CD8-positive, alpha-beta memory T cell (primary cell): ENCODE data around the gene PIP5KL1. TPM values are rescaled to one million over a fixed set of nuclear protein-coding genes. Genes with fewer than 3 reads are reported as not detected.
A peak's percentile ranks its signal among the peaks of the same experiment; 100 is the strongest.

ENCODE experiments used
- CTCF ChIA-PET: fragments of 350-600 bp; sonication (Branson Sonifier 250); formaldehyde crosslinking; loops from one replicate; lab custom pipeline; 2021; ENCODE audit warnings: antibody characterized with exemption; lab: Charles Lee
- POLR2A ChIA-PET: fragments of 350-600 bp; sonication (Branson Sonifier 250); formaldehyde crosslinking; loops from one replicate; lab custom pipeline; 2021; ENCODE audit warnings: antibody characterized with exemption; lab: Charles Lee
- DNase-seq, 5 donors: peaks; one replicate each; pipeline versions ENCODE4 v3.0.0 to v3.0.0-alpha.2; 2020 to 2022; ENCODE audit warnings: mixed read lengths in 1 of 5
- H3K27ac ChIP-seq: one replicate; pipeline ENCODE4 v1.7.0; 2013; ENCODE audit warnings: low read depth, mild to moderate bottlenecking, low read length, moderate library complexity
- H3K27me3 ChIP-seq: 2 replicates; pipeline ENCODE4 v1.7.0; 2013; ENCODE audit warnings: low read length, mild to moderate bottlenecking; ENCODE audit not compliant: insufficient read depth, poor library complexity, severe bottlenecking
- H3K36me3 ChIP-seq: 2 replicates; pipeline ENCODE4 v1.7.0; 2013; ENCODE audit warnings: mild to moderate bottlenecking, low read length, moderate library complexity; ENCODE audit not compliant: insufficient read depth
- H3K4me1 ChIP-seq: 2 replicates; pipeline ENCODE4 v1.7.0; 2013; ENCODE audit warnings: mild to moderate bottlenecking, low read length, moderate library complexity; ENCODE audit not compliant: insufficient read depth
- H3K4me3 ChIP-seq: 2 replicates; pipeline ENCODE4 v1.7.0; 2013; ENCODE audit warnings: mild to moderate bottlenecking, low read length
- H3K9me3 ChIP-seq: 2 replicates; pipeline ENCODE4 v1.7.0; 2013; ENCODE audit warnings: mild to moderate bottlenecking, low read length
- H3K27ac Mint-ChIP-seq, 8 donors: one replicate each; pipeline ENCODE4 v1.8.0; 2020 to 2021; ENCODE audit warnings: mixed read lengths in 8 of 8, mild to moderate bottlenecking in 6 of 8, inconsistent platforms in 3 of 8, moderate library complexity in 3 of 8
- H3K27me3 Mint-ChIP-seq, 2 donors: one replicate each; pipeline ENCODE4 v1.8.0; 2020 to 2021; ENCODE audit warnings: mixed read lengths in 2 of 2, mild to moderate bottlenecking in 1 of 2, moderate library complexity in 1 of 2
- H3K36me3 Mint-ChIP-seq, 3 donors: one replicate each; pipeline ENCODE4 v1.8.0; 2020 to 2021; ENCODE audit warnings: mixed read lengths in 3 of 3, inconsistent platforms in 1 of 3, mild to moderate bottlenecking in 1 of 3
- H3K4me1 Mint-ChIP-seq, 3 donors: one replicate each; pipeline ENCODE4 v1.8.0; 2020 to 2021; ENCODE audit warnings: mixed read lengths in 3 of 3, inconsistent platforms in 1 of 3, mild to moderate bottlenecking in 1 of 3
- H3K4me3 Mint-ChIP-seq, 7 donors: one replicate each; pipeline ENCODE4 v1.8.0; 2020 to 2021; ENCODE audit warnings: mixed read lengths in 7 of 7, mild to moderate bottlenecking in 6 of 7, moderate library complexity in 4 of 7, inconsistent platforms in 2 of 7
- H3K9me3 Mint-ChIP-seq, 5 donors: one replicate each; pipeline ENCODE4 v1.8.0; 2020 to 2022; ENCODE audit warnings: mixed read lengths in 5 of 5, mild to moderate bottlenecking in 3 of 5, moderate library complexity in 2 of 5, inconsistent platforms in 1 of 5
- polyA plus RNA-seq: library from polyadenylated mRNA; unstranded; fragments of 300-500 nt; fragmentation: Illumina TruSeq; gene quantifications from one replicate; pipeline ENCODE4 v1.2.3, GENCODE V29; 2021
- total RNA-seq, 2 experiments: library from RNA; stranded (reverse); gene quantifications; one replicate each; pipeline ENCODE4 v1.2.3, GENCODE V29; 2021

PIP5KL1 gene
- total and polyA plus RNA-seq, 3 experiments from 2014 or later, result 0.89 to 2.5 (median 1.4) TPM

DNA sequence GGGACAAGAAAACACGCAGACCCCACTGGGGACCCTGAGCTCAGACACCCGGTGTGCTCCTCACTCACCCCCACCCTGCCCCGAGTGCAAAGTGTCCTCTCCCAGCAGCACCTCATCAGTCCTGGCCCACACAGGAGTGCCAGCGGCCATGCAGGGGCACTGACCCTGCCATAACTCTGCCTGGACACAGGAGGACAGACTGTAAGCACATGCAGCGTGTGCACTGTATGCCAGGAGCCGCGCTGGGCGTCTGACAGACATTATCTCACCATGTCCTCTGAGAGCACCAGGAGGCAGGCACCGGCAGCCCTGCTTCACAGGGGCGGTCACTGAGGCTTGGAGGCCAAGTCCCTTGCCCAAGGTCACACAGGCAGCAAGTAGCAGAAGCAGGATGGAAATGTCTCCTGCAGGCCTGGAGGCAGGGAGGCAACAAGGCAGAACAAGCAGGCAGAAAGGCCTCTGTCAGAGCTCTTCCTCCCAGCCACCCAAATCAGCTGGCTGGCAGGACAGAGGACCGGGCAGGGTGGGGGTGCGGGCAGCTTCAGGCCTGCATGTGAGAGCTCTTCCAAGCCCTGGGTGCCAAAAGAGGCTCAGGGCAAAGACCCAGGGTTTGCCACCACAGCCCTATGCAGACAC lies 41.8 kb upstream of the PIP5KL1 start:
- H3K36me3 Mint-ChIP-seq, result peaks cover 0 to 75% (median 3%) of the 10 kb centered on the region in 3 donors
- H3K9me3 Mint-ChIP-seq, result no peaks in the 10 kb centered on the region
- Histone ChIP-seq H3K27me3 (no peaks in the 10 kb centered on the region), H3K36me3 (no peaks in the 10 kb centered on the region), H3K4me3 (peak overlapping the region; percentile 98), H3K27ac (peak overlapping the region; percentile 40), H3K4me1 (peaks cover 96% of the 10 kb centered on the region), H3K9me3 (no peaks in the 10 kb centered on the region)
- H3K4me3 Mint-ChIP-seq, result peak overlapping the region; percentile 85 to 99 (median 97)
- peaks cover 94 to 100% (median 97%) of the 10 kb centered on the region in 3 donors for H3K4me1 Mint-ChIP-seq
- DNase-seq, result no peak
- CTCF ChIA-PET, result interaction anchor here (0.6 to 5.9 kb wide), 6 partner anchors 9 to 70 kb away, joined by 3 to 35 read pairs (median 4); partner anchors contain the start of gene EEIG1
- peak overlapping the region; percentile 87 to 100 (median 97) for H3K27ac Mint-ChIP-seq
- H3K27me3 Mint-ChIP-seq, result peaks cover 0 to 2% of the 10 kb centered on the region in 2 donors
- POLR2A ChIA-PET, result interaction anchor here (1.0 to 4.4 kb wide), 4 partner anchors 9 to 62 kb away, joined by 4 to 30 read pairs (median 12); partner anchors contain the start of gene EEIG1

DNA sequence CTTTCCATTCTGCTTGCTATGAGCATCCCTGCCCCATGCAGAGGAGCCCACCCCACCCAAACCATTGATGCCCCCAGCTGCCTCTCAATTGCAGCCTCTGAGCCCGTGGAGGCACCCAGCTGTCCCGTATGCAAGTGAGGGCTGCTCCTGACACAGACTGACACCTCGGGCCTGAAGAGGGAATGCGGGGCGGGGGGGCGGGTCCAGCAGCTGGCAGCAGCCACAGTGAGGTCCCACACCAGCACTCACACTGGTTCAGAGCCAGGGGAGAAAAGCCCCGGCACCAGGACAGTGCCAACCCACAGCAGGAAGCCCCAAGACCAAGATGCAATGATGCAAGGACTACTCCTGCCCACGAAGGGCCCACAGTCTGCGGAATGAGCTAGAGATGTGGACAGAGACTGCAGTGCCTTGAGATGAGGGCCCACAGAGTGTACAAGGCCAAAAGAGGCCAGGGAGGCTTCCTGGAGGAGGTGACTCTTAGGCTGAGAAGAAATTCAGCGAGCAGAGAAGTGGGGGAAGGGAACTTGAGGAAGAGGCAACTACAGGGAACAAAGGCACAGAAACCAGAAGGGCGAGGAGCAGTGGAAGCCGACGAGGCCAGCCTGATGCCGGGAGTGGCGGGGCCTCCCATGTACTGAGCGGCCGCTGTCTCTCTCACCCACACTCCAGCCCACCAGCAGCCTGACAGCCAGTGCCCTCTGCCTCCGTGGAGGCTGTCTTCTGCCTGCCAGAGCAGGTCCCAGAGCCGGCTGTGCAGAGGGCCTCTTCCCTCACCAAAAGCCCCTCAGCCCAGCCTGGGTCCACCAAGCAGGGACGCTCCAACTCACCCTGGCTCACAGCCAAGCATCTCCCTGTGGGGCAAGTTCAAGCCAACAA lies 41.0 kb upstream of the PIP5KL1 start:
- peaks cover 96 to 100% (median 100%) of the 10 kb centered on the region in 3 donors for H3K4me1 Mint-ChIP-seq
- ChIA-PET CTCF (interaction anchor here (1.2 to 5.9 kb wide), 6 partner anchors 9 to 64 kb away, joined by 5 to 35 read pairs (median 13); partner anchors contain the start of gene EEIG1), POLR2A (interaction anchor here (1.0 to 4.4 kb wide), 8 partner anchors 8 to 96 kb away, joined by 3 to 30 read pairs (median 8); partner anchors contain the start of genes EEIG1 and SLC25A25)
- no peaks in the 10 kb centered on the region for H3K9me3 ChIP-seq
- peaks cover 0 to 69% (median 3%) of the 10 kb centered on the region in 3 donors for H3K36me3 Mint-ChIP-seq
- H3K27me3 Mint-ChIP-seq, result peaks cover 0 to 2% of the 10 kb centered on the region in 2 donors
- H3K36me3 ChIP-seq, result no peaks in the 10 kb centered on the region
- H3K4me1 ChIP-seq, result peaks cover 98% of the 10 kb centered on the region
- peak overlapping the region; percentile 85 to 99 (median 97) for H3K4me3 Mint-ChIP-seq
- H3K4me3 ChIP-seq, result peak overlapping the region; percentile 98
- H3K27ac Mint-ChIP-seq, result peak overlapping the region; percentile 87 to 100 (median 98)
- H3K27ac ChIP-seq, result peak overlapping the region; percentile 55
- H3K9me3 Mint-ChIP-seq, result no peaks in the 10 kb centered on the region
- peak; percentile 28 to 71 (median 56) for DNase-seq
- no peaks in the 10 kb centered on the region for H3K27me3 ChIP-seq

DNA sequence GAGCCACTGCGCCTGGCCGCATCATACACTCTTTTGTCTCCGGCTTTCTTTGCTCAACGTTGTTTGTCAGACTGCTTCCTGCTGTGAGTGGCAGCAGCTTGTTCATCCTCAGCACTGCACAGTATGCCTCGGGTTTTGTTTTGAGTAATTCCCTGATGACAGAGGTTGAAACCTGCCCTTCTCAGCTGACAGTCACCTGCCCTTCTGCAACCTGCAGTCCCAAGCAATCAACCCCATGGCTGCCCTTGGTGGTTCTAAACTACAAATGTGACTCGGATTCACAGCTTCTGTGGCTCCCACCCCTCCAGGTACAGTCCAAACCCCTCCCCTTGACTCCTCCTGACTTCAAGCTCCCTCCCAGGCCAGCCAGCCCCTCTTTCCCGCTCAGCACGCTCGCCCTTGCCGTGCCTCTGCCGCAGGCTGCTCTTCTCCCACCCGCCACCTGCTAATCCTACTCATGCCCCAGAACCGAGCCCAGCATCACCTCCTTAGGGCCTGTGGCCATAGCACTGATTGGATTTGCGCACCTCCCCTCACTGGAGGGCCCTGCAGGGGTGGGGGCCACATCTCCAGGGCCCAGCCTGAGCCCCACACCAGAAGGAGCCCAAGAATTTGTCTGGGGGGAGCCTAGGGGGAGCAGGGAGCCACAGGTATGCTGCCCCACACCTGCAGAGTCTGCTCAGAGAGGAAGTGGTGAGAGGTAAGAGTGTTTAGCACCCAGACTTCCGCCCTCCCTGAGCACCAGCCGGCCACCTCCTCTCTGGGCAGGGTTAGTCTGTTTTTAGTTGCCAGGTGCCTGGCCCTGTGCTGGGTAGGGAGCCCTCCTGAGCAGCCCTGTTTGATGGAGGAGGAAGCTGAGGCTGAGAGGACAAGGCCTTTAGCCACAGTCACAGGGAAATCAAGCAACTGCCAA lies 40.1 kb upstream of the PIP5KL1 start:
- H3K36me3 ChIP-seq, result no peaks in the 10 kb centered on the region
- POLR2A ChIA-PET, result interaction anchor here (0.8 to 4.4 kb wide), 10 partner anchors 9 to 97 kb away, joined by 3 to 30 read pairs (median 4); partner anchors contain the start of genes EEIG1 and SLC25A25

DNA sequence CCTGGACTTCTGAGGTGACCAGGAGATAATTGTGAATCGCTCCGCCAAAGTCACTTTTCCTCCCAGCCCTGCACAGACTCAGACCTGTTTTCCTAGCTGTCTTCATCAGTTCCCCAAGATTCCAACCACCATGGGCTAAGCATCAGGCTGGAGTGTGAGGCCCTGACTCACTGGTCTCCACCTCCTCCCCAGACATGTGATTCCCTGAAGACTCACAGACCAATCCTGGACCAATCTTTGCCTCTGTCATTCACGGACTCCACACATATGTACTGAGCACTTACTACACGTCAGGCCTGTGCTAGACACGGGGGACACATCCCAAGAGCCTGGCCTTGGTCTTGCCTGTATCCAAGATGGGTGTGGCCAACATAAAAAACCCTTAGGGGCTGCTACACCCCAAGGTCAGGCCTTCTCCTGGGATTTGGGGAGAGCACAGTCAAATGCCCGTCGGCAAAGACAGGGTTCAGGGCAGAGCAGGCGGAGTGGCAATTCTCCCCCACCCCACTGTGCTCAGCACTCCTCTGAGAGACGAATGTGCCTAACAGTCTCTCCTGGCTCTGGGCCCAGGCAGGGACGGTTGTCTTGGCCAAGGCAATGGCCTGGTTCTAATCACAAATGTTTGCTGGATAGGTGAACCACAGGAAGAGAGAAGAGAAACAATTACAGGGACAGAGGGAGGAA lies 38.3 kb upstream of the PIP5KL1 start:
- Mint-ChIP-seq H3K27me3 (peaks cover 0 to 2% of the 10 kb centered on the region in 2 donors), H3K27ac (peak overlapping the region; percentile 87 to 100 (median 98)), H3K36me3 (peaks cover 0 to 62% (median 1%) of the 10 kb centered on the region in 3 donors), H3K4me3 (peak overlapping the region; percentile 85 to 99 (median 95)), H3K9me3 (no peaks in the 10 kb centered on the region), H3K4me1 (peaks cover 92 to 99% (median 98%) of the 10 kb centered on the region in 3 donors)
- DNase-seq, result no peak
- H3K36me3 ChIP-seq, result no peaks in the 10 kb centered on the region
- no peaks in the 10 kb centered on the region for H3K27me3 ChIP-seq
- no peaks in the 10 kb centered on the region for H3K9me3 ChIP-seq
- H3K4me3 ChIP-seq, result peak overlapping the region; percentile 70
- CTCF ChIA-PET, result interaction anchor here (1.3 to 5.9 kb wide), 6 partner anchors 13 to 67 kb away, joined by 4 to 35 read pairs (median 10); no protein-coding TSS in a partner anchor
- peaks cover 99% of the 10 kb centered on the region for H3K4me1 ChIP-seq
- peak overlapping the region; percentile 35 for H3K27ac ChIP-seq
- POLR2A ChIA-PET, result no interaction called here

More for the DNA sequence above, 40.1 kb upstream of the PIP5KL1 start:
- peak overlapping the region; percentile 70 for H3K4me3 ChIP-seq
- CTCF ChIA-PET, result interaction anchor here (1.2 to 5.9 kb wide), 8 partner anchors 10 to 65 kb away, joined by 4 to 35 read pairs (median 8); partner anchors contain the start of gene EEIG1
- peak; percentile 36 to 84 (median 75) for DNase-seq
- no peaks in the 10 kb centered on the region for H3K27me3 ChIP-seq
- H3K9me3 Mint-ChIP-seq, result no peaks in the 10 kb centered on the region
- peaks cover 99% of the 10 kb centered on the region for H3K4me1 ChIP-seq
- peaks cover 95 to 100% (median 100%) of the 10 kb centered on the region in 3 donors for H3K4me1 Mint-ChIP-seq
- H3K36me3 Mint-ChIP-seq, result peaks cover 0 to 66% (median 2%) of the 10 kb centered on the region in 3 donors
- peak overlapping the region; percentile 87 to 100 (median 98) for H3K27ac Mint-ChIP-seq
- peaks cover 0 to 2% of the 10 kb centered on the region in 2 donors for H3K27me3 Mint-ChIP-seq
- H3K27ac ChIP-seq, result peak overlapping the region; percentile 55
- H3K9me3 ChIP-seq, result no peaks in the 10 kb centered on the region
- H3K4me3 Mint-ChIP-seq, result peak overlapping the region; percentile 85 to 99 (median 95)

DNA sequence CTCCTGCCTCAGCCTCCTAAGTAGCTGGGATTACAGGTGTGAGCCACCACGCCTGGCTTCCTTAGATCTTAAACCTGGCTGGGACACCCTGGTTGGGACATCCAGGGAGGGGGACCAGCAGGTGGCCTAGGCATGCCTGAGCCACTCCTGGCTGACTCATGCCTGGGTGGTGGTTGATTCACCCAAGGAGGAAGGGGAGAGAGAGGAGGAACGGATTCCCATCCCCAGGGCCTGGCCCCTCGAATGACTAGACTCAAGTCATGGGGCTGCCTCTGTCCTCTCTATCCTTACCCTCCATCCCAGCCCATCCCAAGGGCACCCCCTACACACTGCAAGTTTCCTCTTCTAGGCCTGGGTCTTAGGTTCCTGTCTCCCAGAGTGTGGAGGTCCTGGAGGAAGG lies 37.5 kb upstream of the PIP5KL1 start:
- peaks cover 94 to 99% (median 98%) of the 10 kb centered on the region in 3 donors for H3K4me1 Mint-ChIP-seq
- H3K27ac Mint-ChIP-seq, result peak overlapping the region in 7 of 8 donors; percentile 87 to 100 (median 96)
- no peaks in the 10 kb centered on the region for H3K9me3 ChIP-seq
- H3K9me3 Mint-ChIP-seq, result no peaks in the 10 kb centered on the region
- peak in 1 of 5 donors; percentile 24 for DNase-seq
- H3K4me3 Mint-ChIP-seq, result peak overlapping the region in 6 of 7 donors; percentile 78 to 97 (median 86)
- H3K36me3 Mint-ChIP-seq, result peaks cover 0 to 69% (median 1%) of the 10 kb centered on the region in 3 donors
- ChIA-PET POLR2A (interaction anchor here (0.6 to 1.0 kb wide), 3 partner anchors 9 to 11 kb away, joined by 4 to 7 read pairs (median 4); no protein-coding TSS in a partner anchor), CTCF (interaction anchor here (1.4 to 5.9 kb wide), 3 partner anchors 13 to 102 kb away, joined by 5 to 35 read pairs (median 5); no protein-coding TSS in a partner anchor)
- peaks cover 99% of the 10 kb centered on the region for H3K4me1 ChIP-seq
- H3K27me3 ChIP-seq, result no peaks in the 10 kb centered on the region
- H3K36me3 ChIP-seq, result no peaks in the 10 kb centered on the region
- H3K4me3 ChIP-seq, result peak overlapping the region; percentile 70
- no peak overlapping the region for H3K27ac ChIP-seq
- H3K27me3 Mint-ChIP-seq, result peaks cover 0 to 2% of the 10 kb centered on the region in 2 donors

DNA sequence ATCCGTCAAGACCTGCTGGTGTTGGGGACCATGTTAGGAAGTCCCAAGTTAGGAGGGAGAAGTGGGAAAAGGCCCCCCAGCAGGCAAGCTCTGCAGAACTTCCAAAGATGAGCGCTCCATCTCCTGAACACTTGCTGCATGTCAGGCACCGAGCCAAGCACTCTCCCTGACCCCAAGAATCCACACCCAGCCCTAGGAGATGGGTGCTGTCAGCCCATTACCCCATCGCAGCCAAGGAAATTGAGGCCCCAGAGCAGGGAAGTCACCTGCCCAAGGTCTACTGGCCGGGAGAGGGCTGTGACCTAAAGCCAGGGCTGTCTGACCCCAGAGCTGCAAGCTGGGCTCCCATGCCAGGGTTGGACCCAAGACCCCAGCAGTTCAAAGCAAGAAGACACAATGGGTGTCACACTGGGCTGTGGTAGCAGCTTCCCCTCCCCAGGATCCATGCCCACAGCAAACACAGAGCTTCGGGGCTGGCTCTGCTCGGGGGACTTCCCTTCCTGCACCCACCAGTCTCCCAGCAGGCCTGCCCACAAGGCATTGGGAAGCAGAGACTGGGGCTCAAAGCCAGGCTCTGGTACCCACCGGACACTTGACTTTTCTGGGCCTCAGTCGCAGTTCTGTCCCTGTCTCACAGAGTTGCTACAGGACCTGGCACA lies 36.7 kb upstream of the PIP5KL1 start:
- peaks cover 94 to 99% (median 98%) of the 10 kb centered on the region in 3 donors for H3K4me1 Mint-ChIP-seq

More for the DNA sequence above, 36.7 kb upstream of the PIP5KL1 start:
- peak overlapping the region; percentile 51 to 100 (median 96) for H3K27ac Mint-ChIP-seq
- H3K36me3 ChIP-seq, result no peaks in the 10 kb centered on the region
- no peaks in the 10 kb centered on the region for H3K27me3 ChIP-seq
- peaks cover 0 to 2% of the 10 kb centered on the region in 2 donors for H3K27me3 Mint-ChIP-seq
- H3K36me3 Mint-ChIP-seq, result peaks cover 0 to 72% (median 1%) of the 10 kb centered on the region in 3 donors
- ChIA-PET CTCF (interaction anchor here (1.0 to 5.9 kb wide), 3 partner anchors 12 to 103 kb away, joined by 4 to 35 read pairs (median 5); no protein-coding TSS in a partner anchor), POLR2A (interaction anchor here (0.6 to 1.0 kb wide), 4 partner anchors 9 to 14 kb away, joined by 3 to 7 read pairs (median 6); no protein-coding TSS in a partner anchor)
- H3K9me3 Mint-ChIP-seq, result no peaks in the 10 kb centered on the region
- DNase-seq, result no peak
- peak overlapping the region; percentile 39 for H3K27ac ChIP-seq
- H3K4me1 ChIP-seq, result peaks cover 99% of the 10 kb centered on the region
- H3K9me3 ChIP-seq, result no peaks in the 10 kb centered on the region
- H3K4me3 ChIP-seq, result peak overlapping the region; percentile 70
- H3K4me3 Mint-ChIP-seq, result peak overlapping the region in 6 of 7 donors; percentile 36 to 97 (median 68)
